Amniotic stem cell (primary cell): ENCODE data around the gene SEMA3G.

Experiments
- DNase-seq: peaks from one replicate; lab custom pipeline; 2025; lab: John Stamatoyannopoulos, UW

The SEMA3G gene

GRCh38 chr3:52453496-52454249 lies 8.8 kb upstream of the SEMA3G start, which contains the start of gene TNNC1:
Gene TNNC1 (minus strand): TSS chr3:52454041. CDS start chr3:52454015, 26 bp downstream.
- DNase-seq = no peak

GRCh38 chr3:52452570-52453221 lies 7.8 kb upstream of the SEMA3G start:
- DNase-seq = no peak

- DNase-seq = no peak
These were observed 7.2 kb upstream of the SEMA3G start for GRCh38 chr3:52452126-52452525.

GRCh38 chr3:52451237-52452083 lies 6.6 kb upstream of the SEMA3G start:
- DNase-seq = no peak

- DNase-seq = no peak
These were observed 5.8 kb upstream of the SEMA3G start for GRCh38 chr3:52450489-52451236.

GRCh38 chr3:52447512-52448355 lies 2.8 kb upstream of the SEMA3G start:
- DNase-seq = no peak

- DNase-seq = no peak
These were observed 2.0 kb upstream of the SEMA3G start for GRCh38 chr3:52446631-52447511.

- DNase-seq = no peak
These were observed 1.1 kb upstream of the SEMA3G start for GRCh38 chr3:52446042-52446441.

- no peak for DNase-seq
These were observed 864 bp downstream of the SEMA3G start for GRCh38 chr3:52443791-52444687.

- no peak for DNase-seq
These were observed 1.7 kb downstream of the SEMA3G start for GRCh38 chr3:52443268-52443610.

GRCh38 chr3:52442409-52443267 lies 2.3 kb downstream of the SEMA3G start:
- no peak for DNase-seq

- no peak for DNase-seq
These were observed 3.1 kb downstream of the SEMA3G start for GRCh38 chr3:52441772-52442332.

GRCh38 chr3:52441091-52441771 lies 3.7 kb downstream of the SEMA3G start:
- DNase-seq = no peak

GRCh38 chr3:52440671-52441070 lies 4.2 kb downstream of the SEMA3G start:
- no peak for DNase-seq

GRCh38 chr3:52440249-52440551 lies 4.7 kb downstream of the SEMA3G start:
- no peak for DNase-seq

- no peak for DNase-seq
These were observed 5.3 kb downstream of the SEMA3G start for GRCh38 chr3:52439426-52440248.
